Measurements from ENCODE around the gene ILF3.

DNA sequence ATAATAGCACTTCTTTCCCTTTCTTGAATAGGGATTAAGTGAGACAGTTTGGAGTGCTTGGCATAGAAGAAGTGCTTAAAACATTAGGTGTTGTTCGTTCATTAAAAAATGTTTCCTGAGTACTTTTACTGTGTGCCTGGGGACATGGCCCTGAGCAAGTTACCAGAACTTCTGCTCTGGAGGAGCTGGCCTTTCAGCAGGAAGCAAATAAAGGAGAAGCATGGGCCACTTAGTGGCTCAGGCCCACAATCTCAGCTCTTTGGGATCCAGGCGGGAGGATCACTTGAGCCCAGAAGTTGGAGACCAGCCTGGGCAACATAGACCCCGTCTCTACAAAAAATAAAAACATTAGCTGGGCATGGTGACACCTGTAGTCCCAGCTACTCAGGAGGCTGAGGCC is 69.4 kb downstream of the ILF3 start:
- TF ChIP-seq YY1 (IDR thresholded peaks at IDR 0.05; ENCODE audit: insufficient read depth, insufficient read length) (no peak), ZNF274 (IDR thresholded peaks at IDR 0.05; ENCODE audit: low read depth, low read length) (no peak), SUZ12 (IDR thresholded peaks at IDR 0.05; ENCODE audit: extremely low read depth, insufficient read depth, insufficient read length) (no peak)

Data from NT2/D1 (cell line).